Measurements from ENCODE around the gene NATD1. TPM values are rescaled to one million over a fixed set of nuclear protein-coding genes. Genes with fewer than 3 reads are reported as not detected.

NATD1 gene
- total and polyA plus RNA-seq, 10 of the 15 experiments (the other 5 are each of a cell fraction or from before 2014, with no cell fraction given), result 0.02 to 0.33 (median 0.15) TPM

GRCh38 chr17:21262259-21262993 is 9.2 kb upstream of the NATD1 start:
- no peaks in the 10 kb centered on the region for H3K36me3 ChIP-seq (ENCODE audit: control insufficient read depth in 2 of 2, insufficient read depth in 2 of 2, low read length in 1 of 2)
- TF ChIP-seq SIN3A (IDR thresholded peaks at IDR 0.05; ENCODE audit: low read depth, low read length) (no peak), ZNF274 (IDR thresholded peaks at IDR 0.05; ENCODE audit: insufficient read depth, insufficient read length) (no peak), IKZF1 (conservative IDR thresholded peaks at IDR 0.05) (no peak), EGR1 (IDR thresholded peaks at IDR 0.05; ENCODE audit: borderline replicate concordance in 1 of 2, low read depth in 2 of 2, low read length in 2 of 2) (no peak), BHLHE40 (IDR thresholded peaks at IDR 0.05; ENCODE audit: borderline replicate concordance in 1 of 2, low read depth in 2 of 2, low read length in 1 of 2) (no peak), ZZZ3 (IDR thresholded peaks at IDR 0.05; ENCODE audit: control insufficient read depth, insufficient read length, low read depth) (no peak), GATAD2B (conservative IDR thresholded peaks at IDR 0.05; ENCODE audit: low read depth) (no peak), NFYB (IDR thresholded peaks at IDR 0.05; ENCODE audit: insufficient read depth, low read depth, low read length) (no peak), SMAD1 (IDR thresholded peaks at IDR 0.05; ENCODE audit: low read depth, partially characterized antibody) (no peak), IRF5 (IDR thresholded peaks at IDR 0.05; ENCODE audit: borderline replicate concordance) (no peak), TARDBP (IDR thresholded peaks at IDR 0.05; ENCODE audit: borderline replicate concordance) (no peak), FOXK2 (IDR thresholded peaks at IDR 0.05) (no peak)
- SMC1A ChIA-PET (ENCODE audit: uncharacterized antibody, unreplicated experiment), result no interaction called here
- H3K9me3 ChIP-seq (replicated peaks; ENCODE audit: control insufficient read depth, insufficient read depth, low read length), result no peaks in the 10 kb centered on the region
- no peaks in the 10 kb centered on the region; the same call in 1 of the 2 replicates for H4K20me1 ChIP-seq (ENCODE audit: control insufficient read depth, insufficient read depth)
- H3K27me3 ChIP-seq (replicated peaks in 1 of 2; ENCODE audit: control insufficient read depth in 2 of 2, insufficient read depth in 2 of 2, low read length in 1 of 2), result no peaks in the 10 kb centered on the region
- no peak overlapping the region for H3K4me3 ChIP-seq
- WGBS (ENCODE audit: insufficient coverage, insufficient replicate concordance, low lambda C conversion rate, missing lambda C conversion rate), result 46% methylated on average over 12 of the region's 12 CpGs
- no TSS peak for BruUV-seq (replicated peaks)
- in situ Hi-C loops (cut with MboI), result no loop called here
- H2AFZ ChIP-seq (ENCODE audit: control insufficient read depth, low read depth, low read length), result no peak overlapping the region
- DNase-seq (ENCODE audit: low read depth, low spot score) (no peak), ATAC-seq (no peak), FAIRE-seq (no peak)
- H3K27ac ChIP-seq (ENCODE audit: control insufficient read depth, insufficient read depth), result no peak overlapping the region
- POLR2A ChIA-PET, result no interaction called here
- no peak overlapping the region for H3K4me2 ChIP-seq (ENCODE audit: control insufficient read depth, insufficient read depth)
- RAD21 ChIA-PET (ENCODE audit: unreplicated experiment), result no interaction called here
- intact Hi-C loops (cut with micrococcal nuclease; ENCODE audit: unreplicated experiment), result no loop called here
- H3K9ac ChIP-seq (ENCODE audit: control insufficient read depth, insufficient read depth, low read length), result no peak overlapping the region
- H3K79me2 ChIP-seq (ENCODE audit: control insufficient read depth, insufficient read depth, low read length), result no peaks in the 10 kb centered on the region
- no peaks in the 10 kb centered on the region for H3K4me1 ChIP-seq (ENCODE audit: control insufficient read depth, insufficient read depth, low read length)
- CTCF ChIA-PET, result interaction anchor here (0.6 kb wide), 1 partner anchor 51 kb away, joined by 3 read pairs; no protein-coding TSS in a partner anchor
